IMR-90 (cell line): Measurements from ENCODE around the gene AKT3. TPM values are rescaled to one million over a fixed set of nuclear protein-coding genes. Genes with fewer than 3 reads are reported as not detected.

Experiments
- ATAC-seq: fragments of 200-7000 bp; cut with Tn5 transposase; 2 replicates; pipeline ENCODE4 v1.9.1; 2020; ENCODE audit warnings: low read depth, mild to moderate bottlenecking, moderate library complexity
- BruUV-seq: library from RNA; stranded (reverse); fragments of 400-500 nt; replicated peaks from 2 replicates; lab custom pipeline; 2021; lab: Mats Ljungman, UMichigan
- CTCF ChIA-PET: fragments of 300-600 bp; formaldehyde crosslinking; extraction: SDS; loops from one replicate; lab custom pipeline; 2021; ENCODE audit warnings: antibody characterized with exemption; lab: Yijun Ruan, JAX
- POLR2A ChIA-PET: fragments of 300-600 bp; sonication (Branson Sonifier 250); formaldehyde crosslinking; loops from one replicate; lab custom pipeline; 2022; ENCODE audit warnings: antibody characterized with exemption; ENCODE audit not compliant: unreplicated experiment; lab: Charles Lee
- DNase-seq: peaks from one replicate; pipeline ENCODE4 v3.0.0; 2013
- H2AFZ ChIP-seq: replicated peaks from 2 replicates; pipeline ENCODE3; 2013; ENCODE audit warnings: low read length, mild to moderate bottlenecking; ENCODE audit not compliant: poor library complexity
- H2AK5ac ChIP-seq: 2 replicates; pipeline ENCODE4 v1.6.1; 2013; ENCODE audit warnings: low read depth, low read length, inconsistent platforms
- H2AK9ac ChIP-seq: replicated peaks from 2 replicates; pipeline ENCODE3; 2013; ENCODE audit warnings: mild to moderate bottlenecking, low read depth, low read length, moderate library complexity; ENCODE audit not compliant: poor library complexity
- H2BK120ac ChIP-seq: 2 replicates; pipeline ENCODE4 v1.6.1; 2013; ENCODE audit warnings: low read depth, low read length, inconsistent platforms
- H2BK15ac ChIP-seq: 3 replicates; pipeline ENCODE4 v1.6.1; 2013; ENCODE audit warnings: low read depth, low read length, inconsistent platforms
- H2BK20ac ChIP-seq: 2 replicates; pipeline ENCODE4 v1.6.1; 2013; ENCODE audit warnings: low read depth, mild to moderate bottlenecking, inconsistent platforms, low read length, moderate library complexity
- H2BK5ac ChIP-seq: 2 replicates; pipeline ENCODE4 v1.6.1; 2013; ENCODE audit warnings: mild to moderate bottlenecking, low read depth, low read length, inconsistent platforms; ENCODE audit not compliant: poor library complexity, severe bottlenecking
- H3K14ac ChIP-seq: replicated peaks from 2 replicates; pipeline ENCODE4 v1.6.1; 2013; ENCODE audit warnings: low read depth, low read length, inconsistent platforms
- H3K18ac ChIP-seq: 2 replicates; pipeline ENCODE4 v1.6.1; 2013; ENCODE audit warnings: low read depth, low read length, control low read depth
- H3K23ac ChIP-seq: 2 replicates; pipeline ENCODE4 v1.6.1; 2013; ENCODE audit warnings: low read depth, low read length, inconsistent platforms
- H3K27ac ChIP-seq: 2 replicates; pipeline ENCODE4 v1.5.1; 2013; ENCODE audit warnings: mild to moderate bottlenecking, control low read depth, low read length; ENCODE audit not compliant: insufficient read depth
- H3K27me3 ChIP-seq: 2 replicates; pipeline ENCODE4 v1.6.1; 2013; ENCODE audit warnings: low read length; ENCODE audit not compliant: control insufficient read depth, insufficient read depth
- H3K36me3 ChIP-seq: 2 replicates; pipeline ENCODE4 v1.6.1; 2013; ENCODE audit warnings: low read length, mixed read lengths; ENCODE audit not compliant: control insufficient read depth, insufficient read depth
- H3K4ac ChIP-seq: 2 replicates; pipeline ENCODE4 v1.6.1; 2013; ENCODE audit warnings: low read depth, low read length, inconsistent platforms
- H3K4me1 ChIP-seq: 2 replicates; pipeline ENCODE4 v1.6.1; 2013; ENCODE audit warnings: low read length, mixed read lengths; ENCODE audit not compliant: control insufficient read depth, insufficient read depth
- H3K4me2 ChIP-seq: 2 replicates; pipeline ENCODE4 v1.6.1; 2013; ENCODE audit warnings: low read depth, mild to moderate bottlenecking, control low read depth, low read length, moderate library complexity
- H3K4me3 ChIP-seq: 2 replicates; pipeline ENCODE4 v1.5.1; 2013; ENCODE audit warnings: low read depth, mild to moderate bottlenecking, control low read depth, low read length, moderate library complexity; ENCODE audit not compliant: insufficient read depth
- H3K56ac ChIP-seq: 2 replicates; pipeline ENCODE4 v1.6.1; 2013; ENCODE audit warnings: low read length, inconsistent platforms; ENCODE audit not compliant: insufficient read depth; ENCODE audit errors: extremely low read depth
- H3K79me1 ChIP-seq, 2 experiments: 2 replicates each; pipeline ENCODE4 v1.6.1; 2013; ENCODE audit warnings: low read length in 2 of 2, inconsistent platforms in 1 of 2, low read depth in 1 of 2
- H3K9ac ChIP-seq: 2 replicates; pipeline ENCODE4 v1.6.1; 2013; ENCODE audit warnings: low read depth, low read length, control low read depth
- H3K9me1 ChIP-seq: 2 replicates; pipeline ENCODE4 v1.6.1; 2013; ENCODE audit warnings: low read length, inconsistent platforms; ENCODE audit not compliant: insufficient read depth
- H3K9me3 ChIP-seq: 2 replicates; pipeline ENCODE4 v1.6.1; 2013; ENCODE audit warnings: low read length; ENCODE audit not compliant: control insufficient read depth, insufficient read depth
- H4K20me1 ChIP-seq: 2 replicates; pipeline ENCODE4 v1.6.1; 2013; ENCODE audit warnings: low read length, inconsistent platforms; ENCODE audit not compliant: insufficient read depth
- H4K5ac ChIP-seq: 2 replicates; pipeline ENCODE4 v1.6.1; 2013; ENCODE audit warnings: mild to moderate bottlenecking, low read depth, low read length, control low read depth
- H4K8ac ChIP-seq, 2 experiments: 2 replicates each; pipeline ENCODE4 v1.6.1; 2013; ENCODE audit warnings: low read depth in 2 of 2, low read length in 2 of 2, control low read depth in 1 of 2, inconsistent platforms in 1 of 2
- H4K91ac ChIP-seq: 2 replicates; pipeline ENCODE4 v1.6.1; 2013; ENCODE audit warnings: low read depth, low read length, inconsistent platforms; ENCODE audit not compliant: insufficient read depth
- BHLHE40 ChIP-seq: fragments of 150-350 bp; IDR thresholded peaks from 2 replicates; pipeline ENCODE4 v1.6.1; 2016; ENCODE audit warnings: mild to moderate bottlenecking, low read depth, low read length
- FOS ChIP-seq: fragments of 150-350 bp; IDR thresholded peaks from 2 replicates; pipeline ENCODE4 v1.6.1; 2016; ENCODE audit warnings: low read depth, low read length
- MAFK ChIP-seq: IDR thresholded peaks from 2 replicates; pipeline ENCODE4 v1.6.1; 2012; ENCODE audit warnings: low read depth, low read length, improper control_type of control experiment
- POLR2A ChIP-seq: IDR thresholded peaks from 2 replicates; pipeline ENCODE4 v1.6.1; 2012; ENCODE audit warnings: mild to moderate bottlenecking, low read depth, low read length
- WGBS, 2 experiments: methylation state at CpG; one replicate each; pipeline versions ENCODE4 v1.1.5 to v1.1.7; 2013; ENCODE audit warnings: missing lambda C conversion rate in 2 of 2; ENCODE audit not compliant: insufficient read length in 1 of 2; ENCODE audit errors: extremely low coverage in 2 of 2; 5-methylcytosine and 5-hydroxymethylcytosine counted together
- dilution Hi-C: fragments of 300-500 bp; cut with HindIII; formaldehyde crosslinking; loops from one replicate; pipeline ENCODE4 v1.14.3; 2018; ENCODE audit warnings: low sequenced_read_pairs; ENCODE audit not compliant: unreplicated experiment
- in situ Hi-C: fragments of 300-500 bp; cut with MboI; formaldehyde crosslinking; loops from 3 replicates; pipeline ENCODE4 v1.14.3; 2019; ENCODE audit warnings: low sequenced_read_pairs, inconsistent platforms, mixed read lengths
- intact Hi-C: fragments of 100-400 bp; cut with micrococcal nuclease; formaldehyde crosslinking; loops from 2 replicates; pipeline ENCODE4 v1.10.0; 2022
- polyA plus RNA-seq, 3 experiments: library from polyadenylated mRNA; depleted of rRNA; stranded (reverse); fragments of >200 nt; gene quantifications; 2 replicates each; pipeline ENCODE4 v1.2.3, GENCODE V29; 2012; ENCODE audit warnings: low replicate concordance in 1 of 3
- total RNA-seq: library from RNA; depleted of rRNA; stranded (reverse); fragments of >200 nt; gene quantifications from 2 replicates; pipeline ENCODE4 v1.2.3, GENCODE V29; 2012
- TF ChIP-seq, protein P1 (sequence below): conservative IDR thresholded peaks from 2 replicates; pipeline ENCODE4 v1.5.1; 2012; ENCODE audit warnings: mild to moderate bottlenecking, low read depth, low read length, improper control_type of control experiment
- TF ChIP-seq, protein P2 (sequence below): fragments of 150-350 bp; IDR thresholded peaks from 2 replicates; pipeline ENCODE4 v1.6.1; 2016; ENCODE audit warnings: low read depth, mild to moderate bottlenecking, low read length, moderate library complexity, borderline replicate concordance

Gene AKT3
- total and polyA plus RNA-seq, 2 of the 4 experiments (the other 2 are of a cell fraction), result 15.2 to 19.4 TPM

DNA sequence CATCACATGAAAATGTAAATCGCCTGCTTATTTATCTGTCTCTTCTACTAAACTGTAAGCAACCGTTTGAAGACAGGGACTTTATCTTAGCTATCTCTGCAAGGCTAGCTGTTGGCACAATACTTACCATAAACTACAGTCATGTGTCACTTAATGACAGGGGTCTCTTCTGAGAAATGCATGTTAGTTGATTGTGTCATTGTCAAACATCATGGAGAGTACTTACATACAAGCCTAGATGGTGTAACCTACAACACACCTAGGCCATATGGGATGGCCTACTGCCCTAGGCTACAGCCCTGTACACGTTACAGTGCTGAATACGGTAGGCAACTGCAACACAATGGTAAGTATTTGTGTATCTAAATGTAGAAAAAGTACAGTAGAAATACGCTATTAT is 326.3 kb downstream of the AKT3 start:
- ChIA-PET CTCF (no interaction called here), POLR2A (no interaction called here)
- peaks cover 2% of the 10 kb centered on the region; the same call in 1 of the 2 replicates for H3K36me3 ChIP-seq
- H3K27ac ChIP-seq, result no peak overlapping the region
- H2BK20ac ChIP-seq, result no peak overlapping the region
- H4K20me1 ChIP-seq, result peaks cover 3% of the 10 kb centered on the region; the same call in 1 of the 2 replicates
- no peak for DNase-seq
- H4K5ac ChIP-seq, result no peak overlapping the region
- peaks cover 3% of the 10 kb centered on the region; the same call in 1 of the 2 replicates for H3K9me1 ChIP-seq
- H2BK15ac ChIP-seq, result no peak overlapping the region
- H3K79me1 ChIP-seq, result peaks cover 19 to 22% of the 10 kb centered on the region in 2 experiments
- no peak overlapping the region for H2AFZ ChIP-seq
- 0 out of 2 replicates have a peak overlapping the region, but pooled peaks have one; percentile 30 for H3K4ac ChIP-seq
- no peak overlapping the region for H4K91ac ChIP-seq
- no peaks in the 10 kb centered on the region for H3K9me3 ChIP-seq
- intact Hi-C loops (no loop called here), in situ Hi-C loops (no loop called here), dilution Hi-C loops (no loop called here)
- ATAC-seq, result no peak
- no peak overlapping the region for H2AK9ac ChIP-seq
- WGBS, 2 experiments, result no CpG with 5 or more reads among the region's 5 CpGs
- H4K8ac ChIP-seq, result no peak overlapping the region
- no peak overlapping the region for H2BK120ac ChIP-seq
- no peak overlapping the region for H3K56ac ChIP-seq
- no peak overlapping the region for H3K23ac ChIP-seq
- H2AK5ac ChIP-seq, result no peak overlapping the region
- H3K27me3 ChIP-seq, result no peaks in the 10 kb centered on the region
- no peak overlapping the region for H3K14ac ChIP-seq
- peaks cover 3% of the 10 kb centered on the region for H3K4me1 ChIP-seq
- no peak overlapping the region for H2BK5ac ChIP-seq
- TF ChIP-seq, protein P1, sequence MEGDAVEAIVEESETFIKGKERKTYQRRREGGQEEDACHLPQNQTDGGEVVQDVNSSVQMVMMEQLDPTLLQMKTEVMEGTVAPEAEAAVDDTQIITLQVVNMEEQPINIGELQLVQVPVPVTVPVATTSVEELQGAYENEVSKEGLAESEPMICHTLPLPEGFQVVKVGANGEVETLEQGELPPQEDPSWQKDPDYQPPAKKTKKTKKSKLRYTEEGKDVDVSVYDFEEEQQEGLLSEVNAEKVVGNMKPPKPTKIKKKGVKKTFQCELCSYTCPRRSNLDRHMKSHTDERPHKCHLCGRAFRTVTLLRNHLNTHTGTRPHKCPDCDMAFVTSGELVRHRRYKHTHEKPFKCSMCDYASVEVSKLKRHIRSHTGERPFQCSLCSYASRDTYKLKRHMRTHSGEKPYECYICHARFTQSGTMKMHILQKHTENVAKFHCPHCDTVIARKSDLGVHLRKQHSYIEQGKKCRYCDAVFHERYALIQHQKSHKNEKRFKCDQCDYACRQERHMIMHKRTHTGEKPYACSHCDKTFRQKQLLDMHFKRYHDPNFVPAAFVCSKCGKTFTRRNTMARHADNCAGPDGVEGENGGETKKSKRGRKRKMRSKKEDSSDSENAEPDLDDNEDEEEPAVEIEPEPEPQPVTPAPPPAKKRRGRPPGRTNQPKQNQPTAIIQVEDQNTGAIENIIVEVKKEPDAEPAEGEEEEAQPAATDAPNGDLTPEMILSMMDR, result no peak
- TF ChIP-seq FOS, result no peak
- TF ChIP-seq, protein P2, sequence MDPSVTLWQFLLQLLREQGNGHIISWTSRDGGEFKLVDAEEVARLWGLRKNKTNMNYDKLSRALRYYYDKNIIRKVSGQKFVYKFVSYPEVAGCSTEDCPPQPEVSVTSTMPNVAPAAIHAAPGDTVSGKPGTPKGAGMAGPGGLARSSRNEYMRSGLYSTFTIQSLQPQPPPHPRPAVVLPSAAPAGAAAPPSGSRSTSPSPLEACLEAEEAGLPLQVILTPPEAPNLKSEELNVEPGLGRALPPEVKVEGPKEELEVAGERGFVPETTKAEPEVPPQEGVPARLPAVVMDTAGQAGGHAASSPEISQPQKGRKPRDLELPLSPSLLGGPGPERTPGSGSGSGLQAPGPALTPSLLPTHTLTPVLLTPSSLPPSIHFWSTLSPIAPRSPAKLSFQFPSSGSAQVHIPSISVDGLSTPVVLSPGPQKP, result no peak
- TF ChIP-seq BHLHE40, result no peak
- no peak for TF ChIP-seq MAFK
- no peak for TF ChIP-seq POLR2A
- no peak overlapping the region for H3K4me3 ChIP-seq
- no peak overlapping the region for H3K9ac ChIP-seq
- no TSS peak for BruUV-seq
- H3K4me2 ChIP-seq, result no peak overlapping the region
- no peak overlapping the region for H3K18ac ChIP-seq
